GM19328 (cell line): ENCODE measurements around the gene PLCZ1.
"Not testable (repeated sequence)": the region's sequence is repeated elsewhere in the genome, so short reads cannot be mapped to it uniquely, and the experiment has no call there.

ENCODE experiments used
- ATAC-seq: cut with Tn5 transposase; IDR thresholded peaks from one replicate; pipeline ENCODE4 v1.9.1; 2021; ENCODE audit warnings: mild to moderate bottlenecking, moderate library complexity; ENCODE audit not compliant: unreplicated experiment

PLCZ1 gene, protein sequence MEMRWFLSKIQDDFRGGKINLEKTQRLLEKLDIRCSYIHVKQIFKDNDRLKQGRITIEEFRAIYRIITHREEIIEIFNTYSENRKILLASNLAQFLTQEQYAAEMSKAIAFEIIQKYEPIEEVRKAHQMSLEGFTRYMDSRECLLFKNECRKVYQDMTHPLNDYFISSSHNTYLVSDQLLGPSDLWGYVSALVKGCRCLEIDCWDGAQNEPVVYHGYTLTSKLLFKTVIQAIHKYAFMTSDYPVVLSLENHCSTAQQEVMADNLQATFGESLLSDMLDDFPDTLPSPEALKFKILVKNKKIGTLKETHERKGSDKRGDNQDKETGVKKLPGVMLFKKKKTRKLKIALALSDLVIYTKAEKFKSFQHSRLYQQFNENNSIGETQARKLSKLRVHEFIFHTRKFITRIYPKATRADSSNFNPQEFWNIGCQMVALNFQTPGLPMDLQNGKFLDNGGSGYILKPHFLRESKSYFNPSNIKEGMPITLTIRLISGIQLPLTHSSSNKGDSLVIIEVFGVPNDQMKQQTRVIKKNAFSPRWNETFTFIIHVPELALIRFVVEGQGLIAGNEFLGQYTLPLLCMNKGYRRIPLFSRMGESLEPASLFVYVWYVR

DNA sequence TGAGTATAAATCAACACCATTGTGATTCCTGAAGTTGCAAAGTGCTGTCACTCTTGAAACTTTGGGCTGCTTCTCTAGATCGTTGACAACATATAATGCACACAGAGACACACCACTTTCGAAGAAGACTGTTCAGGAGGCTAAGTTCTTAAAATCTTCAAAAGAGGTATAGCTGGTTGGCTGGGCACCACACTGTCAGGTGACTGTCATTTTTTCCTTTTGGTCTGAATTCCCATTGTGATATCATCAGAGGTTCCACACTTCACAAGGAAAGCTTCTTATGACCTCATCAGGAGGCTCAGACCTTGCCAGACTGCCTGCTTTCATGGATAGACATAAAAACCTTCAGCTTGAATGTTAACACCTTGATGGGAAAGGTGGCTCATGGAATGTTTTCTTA is at the start of gene PLCZ1, which contains the start of gene CAPZA3:
Gene PLCZ1 (minus strand): TSS at position 194 of the 400 bp plus-strand sequence. CDS start 641 bp downstream, outside the sequence.
Gene CAPZA3 (plus strand): TSS at position 301 of the 400 bp plus-strand sequence. CDS start 150 bp downstream, outside the sequence.
- ATAC-seq: no peak

DNA sequence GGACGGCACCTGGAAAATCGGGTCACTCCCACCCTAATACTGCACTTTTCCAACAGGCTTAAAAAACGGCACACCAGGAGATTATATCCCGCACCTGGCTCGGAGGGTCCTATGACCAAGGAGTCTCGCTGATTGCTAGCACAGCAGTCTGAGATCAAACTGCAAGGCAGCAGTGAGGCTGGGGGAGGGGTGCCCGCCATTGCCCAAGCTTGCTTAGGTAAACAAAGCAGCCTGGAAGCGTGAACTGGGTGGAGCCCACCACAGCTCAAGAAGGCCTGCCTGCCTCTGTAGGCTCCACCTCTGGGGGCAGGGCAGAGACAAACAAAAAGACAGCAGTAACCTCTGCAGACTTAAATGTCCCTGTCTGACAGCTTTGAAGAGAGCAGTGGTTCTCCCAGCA is 47.7 kb upstream of the PLCZ1 start:
- ATAC-seq: not testable (repeated sequence)

DNA sequence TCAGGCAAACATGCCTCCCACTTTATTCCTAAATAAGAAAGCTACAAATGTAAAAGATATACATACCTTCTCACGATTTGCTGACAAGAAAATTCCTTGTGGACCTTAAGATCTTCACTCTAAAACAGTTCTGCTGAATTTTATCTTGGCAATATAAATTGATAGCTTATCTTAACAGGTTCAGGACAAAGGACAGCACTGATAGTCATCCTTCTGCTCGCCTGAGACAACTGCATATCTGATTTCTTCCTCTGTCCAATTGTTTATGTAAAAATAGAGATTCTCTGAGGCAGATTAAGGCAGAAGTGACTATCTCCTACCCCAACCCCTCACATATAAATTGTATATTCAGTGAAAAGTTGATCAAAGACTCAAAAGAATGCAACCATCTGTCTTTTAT is 45.0 kb upstream of the PLCZ1 start:
- no peak for ATAC-seq

GRCh38 chr12:18766479-18766878 is 28.7 kb upstream of the PLCZ1 start:
- ATAC-seq: not testable (repeated sequence)

- no peak for ATAC-seq
Measured at GRCh38 chr12:18755341-18755740, 17.5 kb upstream of the PLCZ1 start.

- no peak for ATAC-seq
Measured at GRCh38 chr12:18754124-18754707, 16.4 kb upstream of the PLCZ1 start.

DNA sequence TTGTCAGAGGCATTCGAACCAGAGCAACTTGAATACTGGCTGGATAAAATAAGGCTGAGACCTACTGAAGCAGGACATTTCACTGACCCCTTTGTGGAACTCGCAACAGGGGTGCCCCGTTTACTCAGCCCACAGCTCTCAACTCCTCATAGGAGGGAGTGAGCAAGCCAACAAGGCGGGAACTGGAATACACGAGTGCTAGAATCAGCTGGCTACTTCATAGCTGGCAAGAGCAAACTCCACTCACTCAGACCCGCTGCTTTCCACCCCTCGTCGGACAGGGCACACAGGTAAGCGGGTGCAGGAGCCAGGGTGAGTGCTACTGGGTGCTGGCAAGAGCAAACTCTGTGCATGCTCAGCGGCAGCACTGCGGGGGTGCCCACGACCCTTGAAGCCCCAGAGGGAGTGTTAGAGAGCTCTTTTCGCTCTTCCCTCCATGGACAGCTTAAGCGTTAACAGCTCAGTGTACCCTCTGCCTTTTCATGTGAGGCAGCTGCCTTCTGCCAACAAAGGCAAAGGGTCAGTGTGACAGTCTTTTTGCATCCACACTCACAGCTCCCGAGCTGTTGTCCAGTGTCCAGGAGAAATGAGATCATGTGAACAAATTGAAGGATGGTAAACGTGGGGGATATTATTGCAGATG is 15.8 kb upstream of the PLCZ1 start:
- ATAC-seq: no peak

- no peak for ATAC-seq
Measured at GRCh38 chr12:18752947-18753346, 15.1 kb upstream of the PLCZ1 start.

DNA sequence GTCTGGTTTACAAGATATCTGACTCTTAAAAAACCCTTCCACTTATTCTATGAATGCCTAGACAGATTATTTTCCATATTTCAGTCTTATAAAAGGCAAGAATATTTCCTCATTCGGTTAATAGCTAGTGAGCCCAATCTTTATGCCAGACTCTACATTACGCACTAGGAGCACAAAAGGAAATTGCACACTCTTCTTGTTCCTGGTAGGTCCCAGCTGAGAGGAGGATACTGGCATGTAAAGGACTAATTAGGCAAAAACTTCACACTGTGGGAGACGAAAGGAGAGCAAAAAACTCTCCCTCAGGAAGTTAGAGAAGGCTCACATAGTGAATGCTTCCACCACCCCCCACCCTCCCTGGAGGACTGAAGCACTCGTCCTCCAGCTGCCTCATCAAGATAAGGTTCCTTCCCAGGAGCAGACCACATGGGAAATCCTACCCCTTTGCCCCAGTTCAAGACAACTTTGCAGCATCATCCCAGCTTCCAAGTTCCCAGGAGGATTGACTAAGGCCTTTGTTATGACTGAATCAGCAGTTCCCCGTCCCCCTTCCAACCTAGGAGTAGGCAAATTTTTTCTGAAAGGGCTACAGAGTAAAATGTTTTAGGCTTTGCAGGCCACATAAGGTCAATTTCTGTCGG is 14.6 kb upstream of the PLCZ1 start:
- no peak for ATAC-seq

- ATAC-seq: no peak
Measured at GRCh38 chr12:18751866-18752265, 14.1 kb upstream of the PLCZ1 start.

GRCh38 chr12:18750085-18750484 is 12.3 kb upstream of the PLCZ1 start:
- no peak for ATAC-seq

DNA sequence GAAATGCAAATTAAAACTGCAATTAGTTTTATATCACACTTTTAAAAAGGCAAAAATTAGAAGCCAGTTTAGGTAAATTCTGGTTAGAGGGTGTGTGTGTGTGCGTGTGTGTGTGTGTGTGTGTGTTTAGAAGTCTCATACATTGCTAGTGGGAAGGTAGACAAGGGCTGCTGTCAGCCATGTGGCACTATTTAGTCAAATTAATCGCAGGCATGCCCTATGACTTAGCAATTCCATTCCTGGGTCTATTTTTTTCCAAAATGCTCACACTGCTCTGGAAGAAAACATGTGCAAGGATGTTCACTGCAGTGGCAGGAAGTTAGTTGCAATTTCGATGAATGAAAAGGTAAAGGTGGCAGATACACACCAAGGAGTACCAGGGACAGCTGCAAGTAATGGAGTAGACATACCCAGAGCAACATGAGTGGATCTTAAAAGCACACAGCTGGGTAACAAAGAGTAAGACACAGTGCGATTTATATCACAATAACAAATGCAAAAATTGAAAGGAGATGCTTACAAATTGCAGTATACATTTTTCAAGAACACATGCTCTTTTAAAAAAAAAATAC is 11.7 kb upstream of the PLCZ1 start:
- ATAC-seq: no peak

- no peak for ATAC-seq
Measured at GRCh38 chr12:18747895-18748294, 10.1 kb upstream of the PLCZ1 start.

GRCh38 chr12:18731156-18731555 is 6.7 kb downstream of the PLCZ1 start:
- ATAC-seq: no peak

- no peak for ATAC-seq
Measured at GRCh38 chr12:18723752-18724151, 14.1 kb downstream of the PLCZ1 start.

- no peak for ATAC-seq
Measured at GRCh38 chr12:18721452-18721851, 16.4 kb downstream of the PLCZ1 start.

DNA sequence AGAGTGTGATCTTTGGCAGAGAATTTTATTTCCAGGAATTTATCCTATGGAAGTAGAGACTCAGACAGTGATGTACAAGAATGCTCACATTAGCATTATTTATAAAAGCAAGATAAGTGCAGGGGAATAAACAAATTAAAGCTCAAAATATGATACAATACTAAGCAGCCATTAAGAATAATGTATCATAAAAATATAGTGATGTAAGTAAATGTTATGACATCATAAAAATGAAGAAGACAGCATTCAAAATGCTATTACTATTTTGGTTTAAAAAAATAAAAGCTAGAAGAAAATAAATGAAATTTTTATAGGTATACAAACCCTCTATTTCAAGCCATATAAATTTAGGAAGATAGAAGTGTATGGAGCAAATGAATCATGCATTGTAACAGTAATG is 17.1 kb downstream of the PLCZ1 start:
- no peak for ATAC-seq

DNA sequence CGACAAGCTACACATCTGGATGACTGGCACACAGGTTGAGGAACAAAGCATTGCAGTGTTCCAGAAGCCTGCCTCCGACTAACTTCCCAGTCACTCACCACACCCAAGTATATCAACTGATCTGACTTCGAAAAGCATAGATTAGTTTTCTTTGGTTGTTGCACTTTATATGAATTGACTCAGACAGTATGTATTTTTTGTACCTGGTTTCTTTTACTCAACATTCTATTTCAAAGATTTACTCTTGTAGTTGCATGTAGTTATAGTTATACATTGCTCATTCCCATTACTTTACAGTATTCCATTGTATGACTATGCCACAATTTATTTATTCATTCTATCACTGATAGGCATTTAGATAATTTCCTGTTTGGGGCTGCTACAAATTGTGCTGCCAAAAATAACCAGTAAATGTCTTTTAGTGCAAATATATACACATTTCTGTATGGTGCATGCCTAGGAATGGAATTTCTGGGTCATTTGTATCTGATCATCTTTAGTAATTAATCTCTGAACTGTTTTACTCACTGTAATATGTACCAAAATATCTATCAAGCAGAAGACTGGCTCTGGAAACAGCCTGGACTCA is 17.8 kb downstream of the PLCZ1 start:
- ATAC-seq: no peak

DNA sequence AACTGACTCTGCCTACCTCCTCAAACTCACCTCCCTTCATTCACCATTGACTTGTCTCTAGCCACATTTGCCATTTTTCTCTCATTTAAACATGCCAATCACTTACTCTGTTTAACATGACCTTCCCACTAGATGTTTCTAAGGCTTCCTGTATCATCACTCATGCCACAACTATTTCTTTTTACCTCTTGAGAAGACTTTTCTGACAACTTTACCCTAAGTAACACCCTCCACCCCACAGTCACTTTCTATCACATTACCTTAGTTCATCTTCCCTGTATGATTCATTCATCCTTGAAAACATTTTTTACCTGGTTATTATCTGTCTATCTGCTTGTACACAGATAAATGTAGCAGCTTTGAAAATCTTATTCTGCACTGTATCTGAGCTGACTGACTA is 19.4 kb downstream of the PLCZ1 start:
- no peak for ATAC-seq

- no peak for ATAC-seq
Measured at GRCh38 chr12:18716236-18716635, 21.6 kb downstream of the PLCZ1 start.
